Gastrocnemius medialis (tissue), 4 donors: ENCODE results near the gene PCDHGA3.
"Not testable (repeated sequence)": the region's sequence is repeated elsewhere in the genome, so short reads cannot be mapped to it uniquely, and the experiment has no call there.

Experiments
- CTCF ChIP-seq, 5 experiments: fragments of 450-650 bp in 3 of 5; fragments of 200-600 bp in 2 of 5; sonication (generic) in 2 of 5; IDR thresholded peaks in 4 of 5; conservative IDR thresholded peaks in 1 of 5; 1 replicate in 4 of 5; 2 replicates in 1 of 5; pipeline ENCODE4 v1.5.1; 2016 to 2019; ENCODE audit warnings: antibody characterized with exemption in 5 of 5, mild to moderate bottlenecking in 3 of 5, moderate library complexity in 3 of 5
- POLR2A ChIP-seq, 2 donors: fragments of 450-650 bp; IDR thresholded peaks; one replicate each; pipeline ENCODE4 v1.6.1; 2017; ENCODE audit warnings: antibody characterized with exemption in 2 of 2, mild to moderate bottlenecking in 2 of 2, moderate library complexity in 2 of 2

- not testable (repeated sequence) for TF ChIP-seq CTCF (IDR thresholded peaks at IDR 0.05 in 4 of 5, conservative IDR thresholded peaks at IDR 0.05 in 1 of 5); POLR2A (IDR thresholded peaks at IDR 0.05)
Measured at GRCh38 chr5:141340781-141341354, 2.8 kb upstream of the PCDHGA3 start.
